C4-2B (cell line): ENCODE results near the gene DDX39A.

Experiments used
- ZFX ChIP-seq: fragments of 450-650 bp; IDR thresholded peaks from 2 replicates; pipeline ENCODE4 v1.6.1; 2017
- TF ChIP-seq, protein P1 (sequence below): fragments of 450-650 bp; conservative IDR thresholded peaks from 2 replicates; pipeline ENCODE4 v1.5.1; 2017; ENCODE audit warnings: mild to moderate bottlenecking

DNA sequence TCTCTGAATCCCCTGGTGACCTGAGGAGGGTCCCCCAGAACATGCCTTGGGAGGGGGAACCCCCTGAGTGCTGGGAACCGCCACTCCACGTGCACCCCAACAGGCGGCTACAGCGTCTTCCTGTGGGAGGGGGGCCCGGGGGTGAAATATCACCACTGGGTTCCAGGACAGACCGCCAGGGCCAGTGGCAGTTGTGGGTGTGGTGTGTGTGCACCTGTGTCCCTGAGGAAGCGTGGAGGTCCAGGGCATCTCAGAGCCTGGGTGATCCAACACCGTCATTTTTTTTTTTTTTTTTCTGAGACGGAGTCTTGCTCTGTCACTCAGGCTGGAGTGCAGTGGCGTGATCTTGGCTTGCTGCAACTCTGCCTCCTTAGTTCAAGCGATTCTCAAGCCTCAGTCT, 33.6 kb downstream of the DDX39A start:
- TF ChIP-seq, protein P1, sequence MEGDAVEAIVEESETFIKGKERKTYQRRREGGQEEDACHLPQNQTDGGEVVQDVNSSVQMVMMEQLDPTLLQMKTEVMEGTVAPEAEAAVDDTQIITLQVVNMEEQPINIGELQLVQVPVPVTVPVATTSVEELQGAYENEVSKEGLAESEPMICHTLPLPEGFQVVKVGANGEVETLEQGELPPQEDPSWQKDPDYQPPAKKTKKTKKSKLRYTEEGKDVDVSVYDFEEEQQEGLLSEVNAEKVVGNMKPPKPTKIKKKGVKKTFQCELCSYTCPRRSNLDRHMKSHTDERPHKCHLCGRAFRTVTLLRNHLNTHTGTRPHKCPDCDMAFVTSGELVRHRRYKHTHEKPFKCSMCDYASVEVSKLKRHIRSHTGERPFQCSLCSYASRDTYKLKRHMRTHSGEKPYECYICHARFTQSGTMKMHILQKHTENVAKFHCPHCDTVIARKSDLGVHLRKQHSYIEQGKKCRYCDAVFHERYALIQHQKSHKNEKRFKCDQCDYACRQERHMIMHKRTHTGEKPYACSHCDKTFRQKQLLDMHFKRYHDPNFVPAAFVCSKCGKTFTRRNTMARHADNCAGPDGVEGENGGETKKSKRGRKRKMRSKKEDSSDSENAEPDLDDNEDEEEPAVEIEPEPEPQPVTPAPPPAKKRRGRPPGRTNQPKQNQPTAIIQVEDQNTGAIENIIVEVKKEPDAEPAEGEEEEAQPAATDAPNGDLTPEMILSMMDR = no peak
- TF ChIP-seq ZFX = no peak
